ENCODE measurements around the gene PODXL. TPM values are rescaled to one million over a fixed set of nuclear protein-coding genes. Genes with fewer than 3 reads are reported as not detected.

Gene PODXL
- total RNA-seq, 1 experiment from 2014 or later: 1.5 TPM

DNA sequence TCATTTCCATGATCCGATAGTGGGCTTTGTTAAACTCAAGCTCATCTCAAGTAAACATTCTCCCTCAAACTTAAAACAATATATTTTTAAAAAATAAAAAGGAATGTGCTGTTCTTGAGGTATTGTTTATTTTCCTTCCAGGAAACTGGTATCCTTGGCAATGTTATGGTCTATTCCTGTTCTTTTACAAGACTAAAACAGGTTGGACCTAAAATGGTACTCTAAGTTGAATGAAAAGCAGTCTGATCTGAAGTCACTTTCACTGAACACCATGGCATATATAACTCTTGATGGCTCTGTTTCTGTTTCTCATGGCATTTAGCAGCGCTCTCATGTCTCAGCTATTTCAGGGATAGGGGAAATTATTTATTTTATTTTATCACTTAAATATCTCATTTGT, 70.1 kb downstream of the PODXL start:
- Histone ChIP-seq H3K9ac (ENCODE audit: low read length) (no peak overlapping the region), H3K9me2 (replicated peaks; ENCODE audit: insufficient read depth, low read length) (no peaks in the 10 kb centered on the region), H2AFZ (ENCODE audit: low read length) (no peak overlapping the region)

GRCh38 chr7:131483586-131483985, 72.8 kb downstream of the PODXL start:
- Histone ChIP-seq H3K4me2 (ENCODE audit: low read depth, low read length, poor library complexity, severe bottlenecking) (no peak overlapping the region), H3K9me2 (replicated peaks; ENCODE audit: insufficient read depth, low read length) (no peaks in the 10 kb centered on the region), H3K9ac (ENCODE audit: low read length) (no peak overlapping the region), H3K79me2 (ENCODE audit: low read length) (no peaks in the 10 kb centered on the region), H3K4me3 (ENCODE audit: low read length) (no peak overlapping the region), H2AFZ (ENCODE audit: low read length) (no peak overlapping the region), H3K9me3 (ENCODE audit: low read length) (no peaks in the 10 kb centered on the region), H3K4me1 (ENCODE audit: low read length) (peaks cover 5% of the 10 kb centered on the region), H3K27ac (ENCODE audit: low read length) (no peak overlapping the region), H3K27me3 (ENCODE audit: low read length) (no peaks in the 10 kb centered on the region), H4K20me1 (ENCODE audit: insufficient read depth, low read depth, low read length) (no peaks in the 10 kb centered on the region), H3K36me3 (ENCODE audit: insufficient read depth, low read length) (peaks cover 3% of the 10 kb centered on the region; the same call in 1 of the 2 replicates)
- DNase-seq: no peak

More for the DNA sequence above, 70.1 kb downstream of the PODXL start:
- no peak for DNase-seq
- H3K27ac ChIP-seq (ENCODE audit: low read length): no peak overlapping the region
- H3K4me2 ChIP-seq (ENCODE audit: low read depth, low read length, poor library complexity, severe bottlenecking): no peak overlapping the region
- H3K4me1 ChIP-seq (ENCODE audit: low read length): peaks cover 18% of the 10 kb centered on the region
- no peaks in the 10 kb centered on the region for H3K27me3 ChIP-seq (ENCODE audit: low read length)
- H4K20me1 ChIP-seq (ENCODE audit: insufficient read depth, low read depth, low read length): no peaks in the 10 kb centered on the region
- H3K9me3 ChIP-seq (ENCODE audit: low read length): no peaks in the 10 kb centered on the region
- H3K4me3 ChIP-seq (ENCODE audit: low read length): no peak overlapping the region
- H3K79me2 ChIP-seq (ENCODE audit: low read length): no peaks in the 10 kb centered on the region
- peaks cover 3% of the 10 kb centered on the region; the same call in 1 of the 2 replicates for H3K36me3 ChIP-seq (ENCODE audit: insufficient read depth, low read length)

GRCh38 chr7:131482800-131483199, 73.6 kb downstream of the PODXL start:
- H3K79me2 ChIP-seq (ENCODE audit: low read length): no peaks in the 10 kb centered on the region
- H3K4me1 ChIP-seq (ENCODE audit: low read length): peaks cover 4% of the 10 kb centered on the region; the same call in 1 of the 2 replicates
- H2AFZ ChIP-seq (ENCODE audit: low read length): no peak overlapping the region
- no peaks in the 10 kb centered on the region for H3K9me2 ChIP-seq (replicated peaks; ENCODE audit: insufficient read depth, low read length)
- H3K27me3 ChIP-seq (ENCODE audit: low read length): no peaks in the 10 kb centered on the region
- H3K9ac ChIP-seq (ENCODE audit: low read length): no peak overlapping the region
- H3K4me2 ChIP-seq (ENCODE audit: low read depth, low read length, poor library complexity, severe bottlenecking): no peak overlapping the region
- H3K27ac ChIP-seq (ENCODE audit: low read length): no peak overlapping the region
- no peak overlapping the region for H3K4me3 ChIP-seq (ENCODE audit: low read length)
- no peaks in the 10 kb centered on the region for H4K20me1 ChIP-seq (ENCODE audit: insufficient read depth, low read depth, low read length)
- peaks cover 3% of the 10 kb centered on the region; the same call in 1 of the 2 replicates for H3K36me3 ChIP-seq (ENCODE audit: insufficient read depth, low read length)
- no peaks in the 10 kb centered on the region for H3K9me3 ChIP-seq (ENCODE audit: low read length)
- no peak for DNase-seq

GRCh38 chr7:131480384-131481315, 75.8 kb downstream of the PODXL start:
- Histone ChIP-seq H3K36me3 (ENCODE audit: insufficient read depth, low read length) (peaks cover 3% of the 10 kb centered on the region; the same call in 1 of the 2 replicates), H3K9me2 (replicated peaks; ENCODE audit: insufficient read depth, low read length) (no peaks in the 10 kb centered on the region), H3K79me2 (ENCODE audit: low read length) (no peaks in the 10 kb centered on the region), H4K20me1 (ENCODE audit: insufficient read depth, low read depth, low read length) (no peaks in the 10 kb centered on the region), H3K4me3 (ENCODE audit: low read length) (no peak overlapping the region), H3K9ac (ENCODE audit: low read length) (no peak overlapping the region), H3K4me1 (ENCODE audit: low read length) (peaks cover 4% of the 10 kb centered on the region; the same call in 1 of the 2 replicates), H2AFZ (ENCODE audit: low read length) (no peak overlapping the region), H3K27me3 (ENCODE audit: low read length) (no peaks in the 10 kb centered on the region), H3K27ac (ENCODE audit: low read length) (no peak overlapping the region), H3K4me2 (ENCODE audit: low read depth, low read length, poor library complexity, severe bottlenecking) (no peak overlapping the region), H3K9me3 (ENCODE audit: low read length) (no peaks in the 10 kb centered on the region)
- no peak for DNase-seq

GRCh38 chr7:131476740-131477139, 79.7 kb downstream of the PODXL start:
- Histone ChIP-seq H4K20me1 (ENCODE audit: insufficient read depth, low read depth, low read length) (no peaks in the 10 kb centered on the region), H3K4me1 (ENCODE audit: low read length) (no peaks in the 10 kb centered on the region; the same call in 1 of the 2 replicates), H3K4me2 (ENCODE audit: low read depth, low read length, poor library complexity, severe bottlenecking) (no peak overlapping the region), H3K27me3 (ENCODE audit: low read length) (no peaks in the 10 kb centered on the region), H3K27ac (ENCODE audit: low read length) (no peak overlapping the region), H3K4me3 (ENCODE audit: low read length) (no peak overlapping the region), H3K36me3 (ENCODE audit: insufficient read depth, low read length) (peaks cover 2% of the 10 kb centered on the region; the same call in 1 of the 2 replicates), H3K9me3 (ENCODE audit: low read length) (no peaks in the 10 kb centered on the region), H2AFZ (ENCODE audit: low read length) (no peak overlapping the region), H3K9ac (ENCODE audit: low read length) (no peak overlapping the region), H3K79me2 (ENCODE audit: low read length) (no peaks in the 10 kb centered on the region), H3K9me2 (replicated peaks; ENCODE audit: insufficient read depth, low read length) (no peaks in the 10 kb centered on the region)
- no peak for DNase-seq

GRCh38 chr7:131471250-131472004, 85.0 kb downstream of the PODXL start:
- Histone ChIP-seq H3K9ac (ENCODE audit: low read length) (no peak overlapping the region), H4K20me1 (ENCODE audit: insufficient read depth, low read depth, low read length) (no peaks in the 10 kb centered on the region), H3K79me2 (ENCODE audit: low read length) (no peaks in the 10 kb centered on the region; the same call in 1 of the 2 replicates), H2AFZ (ENCODE audit: low read length) (no peak overlapping the region), H3K4me3 (ENCODE audit: low read length) (no peak overlapping the region), H3K9me2 (replicated peaks; ENCODE audit: insufficient read depth, low read length) (no peaks in the 10 kb centered on the region), H3K9me3 (ENCODE audit: low read length) (no peaks in the 10 kb centered on the region), H3K27me3 (ENCODE audit: low read length) (no peaks in the 10 kb centered on the region), H3K27ac (ENCODE audit: low read length) (no peak overlapping the region), H3K4me1 (ENCODE audit: low read length) (no peaks in the 10 kb centered on the region), H3K36me3 (ENCODE audit: insufficient read depth, low read length) (peaks cover 47% of the 10 kb centered on the region), H3K4me2 (ENCODE audit: low read depth, low read length, poor library complexity, severe bottlenecking) (no peak overlapping the region)
- no peak for DNase-seq

DNA sequence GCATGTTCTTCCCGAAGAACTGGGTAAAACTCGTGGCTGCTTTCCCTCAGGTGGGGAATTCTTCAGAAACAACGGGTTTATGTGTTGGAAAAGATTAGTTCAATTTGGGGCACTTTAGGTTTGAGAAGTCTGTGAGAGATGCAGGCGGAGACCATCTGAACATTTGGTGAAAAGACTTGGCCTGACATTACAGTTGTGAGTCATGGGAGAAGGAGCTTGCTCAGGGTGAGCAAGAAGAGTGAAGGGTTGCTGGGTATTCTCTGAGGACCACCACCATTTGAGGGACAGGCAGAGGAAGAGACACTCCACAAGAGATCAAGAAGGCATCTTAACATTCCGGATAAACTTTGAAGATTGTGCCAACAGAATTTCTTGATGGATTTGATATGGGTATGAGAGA, 88.6 kb downstream of the PODXL start:
- Histone ChIP-seq H4K20me1 (ENCODE audit: insufficient read depth, low read depth, low read length) (no peaks in the 10 kb centered on the region), H3K4me2 (ENCODE audit: low read depth, low read length, poor library complexity, severe bottlenecking) (no peak overlapping the region), H3K9me3 (ENCODE audit: low read length) (no peaks in the 10 kb centered on the region), H3K9ac (ENCODE audit: low read length) (no peak overlapping the region), H3K4me3 (ENCODE audit: low read length) (no peak overlapping the region), H3K27ac (ENCODE audit: low read length) (no peak overlapping the region), H2AFZ (ENCODE audit: low read length) (no peak overlapping the region), H3K27me3 (ENCODE audit: low read length) (no peaks in the 10 kb centered on the region), H3K79me2 (ENCODE audit: low read length) (no peaks in the 10 kb centered on the region; the same call in 1 of the 2 replicates), H3K9me2 (replicated peaks; ENCODE audit: insufficient read depth, low read length) (no peaks in the 10 kb centered on the region), H3K4me1 (ENCODE audit: low read length) (no peaks in the 10 kb centered on the region), H3K36me3 (ENCODE audit: insufficient read depth, low read length) (peaks cover 68% of the 10 kb centered on the region)
- DNase-seq: no peak

Measured in Karpas-422 (cell line).